Heart left ventricle (tissue), 13 donors: Measurements from ENCODE around the gene DIS3.

Experiments
- CTCF ChIP-seq, 12 donors: fragments of 200-600 bp; sonication (generic) in 4 of 12; IDR thresholded peaks; one replicate each; pipeline versions ENCODE4 v1.5.0 to v1.8.0; 2018 to 2022; ENCODE audit warnings: antibody characterized with exemption in 12 of 12, mild to moderate bottlenecking in 5 of 12
- POLR2A ChIP-seq, 2 donors: fragments of 450-650 bp; IDR thresholded peaks; one replicate each; pipeline ENCODE4 v1.6.1; 2017; ENCODE audit warnings: antibody characterized with exemption in 2 of 2, mild to moderate bottlenecking in 2 of 2, moderate library complexity in 2 of 2
- donor health status: ischemic (EF 13 %, LVEDD 7.1; RV severe dilation, severe dysfunction).
- donor health status: DM: no; HTN: yes; CAD: no.
- donor health status: DM: no; HTN: no; CAD: no.
- donor health status: ischemic (EF 25% LVEDD 6.9; RV normal size, moderate dysfunction).
- donor health status: ischemic (EF 25% LVEDD 5.7; RV mildly dilated, moderate dysfunction).
- donor health status: ischemic (EF 35%, LVEDD 5.7; RV mildly dilated, moderate dysfunction).
- donor health status: nonischemic (EF 11% LVEDD 7.7; RV severe dilation, severe dysfunction).
- donor health status: DM: yes; HTN: yes; CAD: no.
- donor health status: PGD.
- donor health status: ischemic (EF 29% LVEDD 5.4; RV normal size, mild dysfunction).
- donor health status: nonischemic (EF 23%, LVEDD 6.1; RV moderate dilation, normal function).

- no peak for TF ChIP-seq CTCF (IDR thresholded peaks at IDR 0.05)
- TF ChIP-seq POLR2A (IDR thresholded peaks at IDR 0.05), result no peak
Observed at GRCh38 chr13:72820156-72820897, 38.6 kb upstream of the DIS3 start.
